Fibroblast of lung (primary cell): ENCODE measurements around the gene NUCB1. TPM values are rescaled to one million over a fixed set of nuclear protein-coding genes. Genes with fewer than 3 reads are reported as not detected.

Experiments used
- DNase-seq, 2 donors: peaks; one replicate each; pipeline versions ENCODE4 v3.0.0 to v3.0.0-alpha.2; 2010; ENCODE audit warnings: low read depth in 2 of 2
- H2AFZ ChIP-seq: 2 replicates; pipeline ENCODE4 v1.5.1; 2012; ENCODE audit warnings: low read length, control low read depth, inconsistent platforms
- H3K27ac ChIP-seq: 2 replicates; pipeline ENCODE4 v1.5.1; 2011; ENCODE audit warnings: low read length, control low read depth; ENCODE audit not compliant: insufficient read depth
- H3K27me3 ChIP-seq: 2 replicates; pipeline ENCODE4 v1.5.1; 2011; ENCODE audit warnings: mild to moderate bottlenecking, low read length; ENCODE audit not compliant: control insufficient read depth, insufficient read depth
- H3K36me3 ChIP-seq: 2 replicates; pipeline ENCODE4 v1.5.1; 2011; ENCODE audit warnings: low read length; ENCODE audit not compliant: control insufficient read depth, insufficient read depth
- H3K4me1 ChIP-seq: 2 replicates; pipeline ENCODE4 v1.5.1; 2011; ENCODE audit warnings: low read length; ENCODE audit not compliant: control insufficient read depth, insufficient read depth; ENCODE audit errors: extremely low read depth
- H3K4me2 ChIP-seq: 2 replicates; pipeline ENCODE4 v1.5.1; 2011; ENCODE audit warnings: low read length, control low read depth; ENCODE audit not compliant: insufficient read depth; ENCODE audit errors: extremely low read depth
- H3K4me3 ChIP-seq, 4 experiments: fragments of 200-600 bp in 1 of 4; sonication (generic) in 1 of 4; replicated peaks in 1 of 4; 2 replicates each; pipeline ENCODE4 v1.5.1; 2011 to 2016; ENCODE audit warnings: low read length in 4 of 4, low read depth in 3 of 4, mild to moderate bottlenecking in 3 of 4, control low read depth in 2 of 4, inconsistent platforms in 1 of 4, mixed read lengths in 1 of 4; ENCODE audit not compliant: insufficient read depth in 1 of 4; ENCODE audit errors: control extremely low read depth in 1 of 4
- H3K79me2 ChIP-seq: 2 replicates; pipeline ENCODE4 v1.5.1; 2012; ENCODE audit warnings: mild to moderate bottlenecking, low read length, inconsistent platforms; ENCODE audit not compliant: control insufficient read depth, insufficient read depth
- H3K9ac ChIP-seq: 2 replicates; pipeline ENCODE4 v1.5.1; 2011; ENCODE audit warnings: mild to moderate bottlenecking, low read length, control low read depth; ENCODE audit not compliant: insufficient read depth
- H3K9me3 ChIP-seq: 2 replicates; pipeline ENCODE4 v1.5.1; 2012; ENCODE audit warnings: low read depth, low read length; ENCODE audit not compliant: control insufficient read depth, insufficient read depth
- H4K20me1 ChIP-seq: 2 replicates; pipeline ENCODE4 v1.5.1; 2011; ENCODE audit warnings: low read length; ENCODE audit not compliant: control insufficient read depth, insufficient read depth; ENCODE audit errors: extremely low read depth
- EZH2 ChIP-seq: IDR thresholded peaks from 2 replicates; pipeline ENCODE4 v1.5.1; 2012; ENCODE audit warnings: low read length, control low read depth, mild to moderate bottlenecking; ENCODE audit errors: missing control alignments
- polyA plus RNA-seq, 2 donors: library from polyadenylated mRNA; depleted of rRNA in 1 of 2; stranded (reverse) in 1 of 2; unstranded in 1 of 2; fragments of >200 nt; gene quantifications; 2 replicates each; pipeline ENCODE4 v1.2.1, GENCODE V29; 2011 to 2012; ENCODE audit warnings: missing spikeins in 1 of 2
- total RNA-seq: library from RNA; depleted of rRNA; stranded (reverse); fragments of >200 nt; gene quantifications from 2 replicates; pipeline ENCODE4 v1.2.1, GENCODE V29; 2014
- TF ChIP-seq, protein P1 (sequence below), 2 donors: IDR thresholded peaks in 1 of 2; conservative IDR thresholded peaks in 1 of 2; 1 replicate in 1 of 2; 2 replicates in 1 of 2; pipeline ENCODE4 v1.5.1; 2011 to 2012; ENCODE audit warnings: low read length in 2 of 2, control low read depth in 1 of 2, inconsistent platforms in 1 of 2, low read depth in 1 of 2, mild to moderate bottlenecking in 1 of 2

Gene NUCB1
- total and polyA plus RNA-seq, 2 donors (not counting 1 experiment from before 2014, with no cell fraction given): 129 to 130 TPM

DNA sequence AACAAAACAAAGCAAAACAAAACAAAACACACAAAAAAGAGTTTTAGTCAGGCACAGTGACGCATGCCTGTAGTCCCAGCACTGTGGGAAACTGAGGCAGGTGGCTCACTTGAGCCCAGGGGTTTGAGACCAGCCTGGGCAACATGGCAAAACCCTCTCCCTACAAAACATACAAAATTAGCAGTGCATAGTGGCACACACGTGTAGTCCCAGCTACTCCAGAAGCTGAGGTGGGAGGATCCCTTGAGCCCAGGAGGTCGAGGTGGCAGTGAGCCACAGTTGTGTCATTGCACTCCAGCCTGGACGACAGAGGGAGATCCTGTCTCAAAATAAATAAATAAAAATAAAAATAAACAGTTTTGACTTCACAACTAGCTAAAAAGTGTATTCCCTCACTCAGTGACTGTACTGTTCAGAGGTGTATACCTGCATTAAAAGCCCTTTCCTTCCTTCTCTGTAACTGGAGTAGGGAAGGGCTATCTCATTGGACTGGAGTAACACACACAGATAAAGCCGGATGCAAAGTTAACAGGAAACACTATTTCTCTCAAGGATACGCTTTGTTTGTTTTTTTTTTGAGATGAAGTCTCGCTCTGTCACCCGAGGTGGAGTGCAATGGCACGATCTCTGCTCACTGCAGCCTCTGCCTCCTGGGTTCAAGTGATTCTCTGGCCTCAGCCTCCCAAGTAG, 50.9 kb downstream of the NUCB1 start:
- no peak overlapping the region for H3K4me2 ChIP-seq
- no peak overlapping the region for H2AFZ ChIP-seq
- TF ChIP-seq EZH2: no peak
- peaks cover 4% of the 10 kb centered on the region for H3K36me3 ChIP-seq
- no peak for DNase-seq
- H3K4me1 ChIP-seq: peaks cover 7% of the 10 kb centered on the region
- H3K27me3 ChIP-seq: no peaks in the 10 kb centered on the region
- no peak overlapping the region for H3K9ac ChIP-seq
- H3K4me3 ChIP-seq: no peak overlapping the region
- peaks cover 12% of the 10 kb centered on the region for H3K79me2 ChIP-seq
- no peak overlapping the region for H3K27ac ChIP-seq
- no peaks in the 10 kb centered on the region for H3K9me3 ChIP-seq
- no peaks in the 10 kb centered on the region for H4K20me1 ChIP-seq

- no peak overlapping the region for H3K9ac ChIP-seq
- peaks cover 11% of the 10 kb centered on the region for H3K4me1 ChIP-seq
- H3K4me3 ChIP-seq: no peak overlapping the region
- no peaks in the 10 kb centered on the region for H4K20me1 ChIP-seq
- no peaks in the 10 kb centered on the region for H3K9me3 ChIP-seq
- TF ChIP-seq, protein P1, sequence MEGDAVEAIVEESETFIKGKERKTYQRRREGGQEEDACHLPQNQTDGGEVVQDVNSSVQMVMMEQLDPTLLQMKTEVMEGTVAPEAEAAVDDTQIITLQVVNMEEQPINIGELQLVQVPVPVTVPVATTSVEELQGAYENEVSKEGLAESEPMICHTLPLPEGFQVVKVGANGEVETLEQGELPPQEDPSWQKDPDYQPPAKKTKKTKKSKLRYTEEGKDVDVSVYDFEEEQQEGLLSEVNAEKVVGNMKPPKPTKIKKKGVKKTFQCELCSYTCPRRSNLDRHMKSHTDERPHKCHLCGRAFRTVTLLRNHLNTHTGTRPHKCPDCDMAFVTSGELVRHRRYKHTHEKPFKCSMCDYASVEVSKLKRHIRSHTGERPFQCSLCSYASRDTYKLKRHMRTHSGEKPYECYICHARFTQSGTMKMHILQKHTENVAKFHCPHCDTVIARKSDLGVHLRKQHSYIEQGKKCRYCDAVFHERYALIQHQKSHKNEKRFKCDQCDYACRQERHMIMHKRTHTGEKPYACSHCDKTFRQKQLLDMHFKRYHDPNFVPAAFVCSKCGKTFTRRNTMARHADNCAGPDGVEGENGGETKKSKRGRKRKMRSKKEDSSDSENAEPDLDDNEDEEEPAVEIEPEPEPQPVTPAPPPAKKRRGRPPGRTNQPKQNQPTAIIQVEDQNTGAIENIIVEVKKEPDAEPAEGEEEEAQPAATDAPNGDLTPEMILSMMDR (conservative IDR thresholded peaks at IDR 0.05 in 1 of 2, IDR thresholded peaks at IDR 0.05 in 1 of 2; ENCODE audit: low read depth in 1 of 2, low read length in 2 of 2): no peak
- no peak for TF ChIP-seq EZH2
- no peaks in the 10 kb centered on the region for H3K27me3 ChIP-seq
- no peak overlapping the region for H2AFZ ChIP-seq
- peaks cover 8% of the 10 kb centered on the region for H3K36me3 ChIP-seq
- no peak overlapping the region for H3K27ac ChIP-seq
- DNase-seq: no peak
- peaks cover 25% of the 10 kb centered on the region for H3K79me2 ChIP-seq
- H3K4me2 ChIP-seq: no peak overlapping the region
These were observed 53.0 kb downstream of the NUCB1 start for GRCh38 chr19:48953141-48953540.

GRCh38 chr19:48953990-48954594, 54.0 kb downstream of the NUCB1 start:
- Histone ChIP-seq H4K20me1 (no peaks in the 10 kb centered on the region), H3K27ac (peak overlapping the region; percentile 97), H3K4me1 (peaks cover 11% of the 10 kb centered on the region), H3K79me2 (peaks cover 25% of the 10 kb centered on the region), H3K9me3 (no peaks in the 10 kb centered on the region), H3K27me3 (no peaks in the 10 kb centered on the region), H3K9ac (no peak overlapping the region), H3K4me2 (peak overlapping the region; percentile 89), H3K36me3 (peaks cover 8% of the 10 kb centered on the region), H2AFZ (peak overlapping the region; percentile 81), H3K4me3 (peak overlapping the region; percentile 52 to 96 (median 83))
- DNase-seq: no peak
- TF ChIP-seq, protein P1 (conservative IDR thresholded peaks at IDR 0.05 in 1 of 2, IDR thresholded peaks at IDR 0.05 in 1 of 2; ENCODE audit: low read depth in 1 of 2, low read length in 2 of 2): no peak
- no peak for TF ChIP-seq EZH2
